Breast epithelium (tissue), 4 donors: ENCODE measurements around the gene CEP120. TPM values are rescaled to one million over a fixed set of nuclear protein-coding genes. Genes with fewer than 3 reads are reported as not detected.

ENCODE experiments used
- DNase-seq, 2 donors: peaks; one replicate each; pipeline ENCODE4 v3.0.0-alpha.2; 2019; ENCODE audit warnings: low spot score in 2 of 2
- H3K27ac ChIP-seq, 2 donors: fragments of 200-600 bp; sonication (generic) in 1 of 2; one replicate each; pipeline ENCODE4 v1.5.1; 2016 to 2019; ENCODE audit warnings: mild to moderate bottlenecking in 1 of 2
- H3K27me3 ChIP-seq, 2 donors: fragments of 200-600 bp; sonication (generic) in 1 of 2; one replicate each; pipeline versions ENCODE4 v1.5.1 to v1.6.0; 2017 to 2019; ENCODE audit warnings: control low read depth in 1 of 2, mild to moderate bottlenecking in 1 of 2
- H3K36me3 ChIP-seq: fragments of 200-600 bp; one replicate; pipeline ENCODE4 v1.5.1; 2019
- H3K4me1 ChIP-seq, 2 donors: fragments of 200-600 bp; sonication (generic); one replicate each; pipeline ENCODE4 v1.5.1; 2016 to 2019; ENCODE audit warnings: control low read depth in 1 of 2
- H3K4me3 ChIP-seq, 3 donors: fragments of 200-600 bp; sonication (generic); 1 replicate in 2 of 3; 2 replicates in 1 of 3; pipeline ENCODE4 v1.5.1; 2016 to 2019; ENCODE audit warnings: mild to moderate bottlenecking in 3 of 3, moderate library complexity in 2 of 3
- H3K9me3 ChIP-seq, 2 donors: fragments of 200-600 bp; sonication (generic) in 1 of 2; one replicate each; pipeline ENCODE4 v1.5.1; 2016 to 2019; ENCODE audit warnings: control low read depth in 1 of 2
- CTCF ChIP-seq, 3 donors: fragments of 450-650 bp; IDR thresholded peaks; one replicate each; pipeline ENCODE4 v1.5.1; 2016 to 2017; ENCODE audit warnings: antibody characterized with exemption in 3 of 3, mild to moderate bottlenecking in 3 of 3, moderate library complexity in 3 of 3
- POLR2A ChIP-seq: fragments of 450-650 bp; IDR thresholded peaks from one replicate; pipeline ENCODE4 v1.6.1; 2016; ENCODE audit warnings: antibody characterized with exemption, mild to moderate bottlenecking, moderate library complexity
- POLR2AphosphoS5 ChIP-seq, 3 donors: sonication (generic); formaldehyde crosslinking; IDR thresholded peaks; one replicate each; pipeline ENCODE4 v1.6.1; 2017; ENCODE audit warnings: antibody characterized with exemption in 3 of 3
- intact Hi-C: fragments of 100-400 bp; cut with DNase I; formaldehyde crosslinking; loops from one replicate; pipeline ENCODE4 v1.15.1; 2023; ENCODE audit warnings: low total_unique reads
- total RNA-seq, 3 donors: library from RNA; depleted of rRNA; stranded (reverse); fragments of >200 nt; gene quantifications; one replicate each; pipeline ENCODE4 v1.1.0, GENCODE V29; 2016

CEP120 gene
- total RNA-seq, 3 donors from 2014 or later = 18.7 to 30.7 (median 23.3) TPM

GRCh38 chr5:123429993-123430392, 6.8 kb upstream of the CEP120 start:
- Histone ChIP-seq H3K4me1 (no peaks in the 10 kb centered on the region), H3K9me3 (no peaks in the 10 kb centered on the region), H3K27ac (no peak overlapping the region), H3K4me3 (no peak overlapping the region), H3K27me3 (no peaks in the 10 kb centered on the region), H3K36me3 (no peaks in the 10 kb centered on the region)
- TF ChIP-seq CTCF (IDR thresholded peaks at IDR 0.05) (no peak), POLR2A (no peak), POLR2AphosphoS5 (IDR thresholded peaks at IDR 0.05) (no peak)
- intact Hi-C loops = no loop called here
- DNase-seq = no peak

- H3K27ac ChIP-seq = no peak overlapping the region
- TF ChIP-seq CTCF (IDR thresholded peaks at IDR 0.05) = no peak
- TF ChIP-seq POLR2A = no peak
- TF ChIP-seq POLR2AphosphoS5 (IDR thresholded peaks at IDR 0.05) = no peak
- no peaks in the 10 kb centered on the region for H3K4me1 ChIP-seq
- intact Hi-C loops = no loop called here
- no peak overlapping the region for H3K4me3 ChIP-seq
- DNase-seq = no peak
- H3K9me3 ChIP-seq = no peaks in the 10 kb centered on the region
- H3K27me3 ChIP-seq = no peaks in the 10 kb centered on the region
- no peaks in the 10 kb centered on the region for H3K36me3 ChIP-seq
Measured at GRCh38 chr5:123429221-123429954, 6.2 kb upstream of the CEP120 start.

- intact Hi-C loops = no loop called here
Measured at GRCh38 chr5:123428521-123429220, 5.5 kb upstream of the CEP120 start.

GRCh38 chr5:123427281-123427680, 4.1 kb upstream of the CEP120 start:
- no peak for TF ChIP-seq CTCF (IDR thresholded peaks at IDR 0.05)
- no peak for TF ChIP-seq POLR2A
- no peak for TF ChIP-seq POLR2AphosphoS5 (IDR thresholded peaks at IDR 0.05)
- no peak overlapping the region for H3K27ac ChIP-seq
- H3K4me3 ChIP-seq = no peak overlapping the region
- H3K4me1 ChIP-seq = peaks cover 0 to 1% of the 10 kb centered on the region in 2 donors
- DNase-seq = no peak
- H3K27me3 ChIP-seq = no peaks in the 10 kb centered on the region
- no peaks in the 10 kb centered on the region for H3K36me3 ChIP-seq
- H3K9me3 ChIP-seq = no peaks in the 10 kb centered on the region
- intact Hi-C loops = no loop called here

More at GRCh38 chr5:123428521-123429220, 5.5 kb upstream of the CEP120 start:
- Histone ChIP-seq H3K4me3 (no peak overlapping the region), H3K27me3 (no peaks in the 10 kb centered on the region), H3K27ac (no peak overlapping the region), H3K9me3 (no peaks in the 10 kb centered on the region), H3K4me1 (no peaks in the 10 kb centered on the region), H3K36me3 (no peaks in the 10 kb centered on the region)
- TF ChIP-seq CTCF (IDR thresholded peaks at IDR 0.05) (no peak), POLR2AphosphoS5 (IDR thresholded peaks at IDR 0.05) (no peak), POLR2A (no peak)
- no peak for DNase-seq

- no peak for DNase-seq
- Histone ChIP-seq H3K4me1 (peaks cover 0 to 13% of the 10 kb centered on the region in 2 donors), H3K4me3 (no peak overlapping the region), H3K27ac (no peak overlapping the region), H3K36me3 (no peaks in the 10 kb centered on the region), H3K9me3 (no peaks in the 10 kb centered on the region), H3K27me3 (no peaks in the 10 kb centered on the region)
- TF ChIP-seq POLR2AphosphoS5 (IDR thresholded peaks at IDR 0.05) (no peak), CTCF (IDR thresholded peaks at IDR 0.05) (no peak), POLR2A (no peak)
- intact Hi-C loops = no loop called here
Measured at GRCh38 chr5:123425431-123425830, 2.2 kb upstream of the CEP120 start.
